ENCODE measurements around the gene PSMB11.

PSMB11 gene

GRCh38 chr14:23023022-23023794, 18.8 kb upstream of the PSMB11 start:
- in situ Hi-C loops (cut with HindIII; ENCODE audit: low sequenced_read_pairs): no loop called here
- no peak overlapping the region for H3K4me3 ChIP-seq (ENCODE audit: low read depth, low read length)
- TF ChIP-seq, protein P1, sequence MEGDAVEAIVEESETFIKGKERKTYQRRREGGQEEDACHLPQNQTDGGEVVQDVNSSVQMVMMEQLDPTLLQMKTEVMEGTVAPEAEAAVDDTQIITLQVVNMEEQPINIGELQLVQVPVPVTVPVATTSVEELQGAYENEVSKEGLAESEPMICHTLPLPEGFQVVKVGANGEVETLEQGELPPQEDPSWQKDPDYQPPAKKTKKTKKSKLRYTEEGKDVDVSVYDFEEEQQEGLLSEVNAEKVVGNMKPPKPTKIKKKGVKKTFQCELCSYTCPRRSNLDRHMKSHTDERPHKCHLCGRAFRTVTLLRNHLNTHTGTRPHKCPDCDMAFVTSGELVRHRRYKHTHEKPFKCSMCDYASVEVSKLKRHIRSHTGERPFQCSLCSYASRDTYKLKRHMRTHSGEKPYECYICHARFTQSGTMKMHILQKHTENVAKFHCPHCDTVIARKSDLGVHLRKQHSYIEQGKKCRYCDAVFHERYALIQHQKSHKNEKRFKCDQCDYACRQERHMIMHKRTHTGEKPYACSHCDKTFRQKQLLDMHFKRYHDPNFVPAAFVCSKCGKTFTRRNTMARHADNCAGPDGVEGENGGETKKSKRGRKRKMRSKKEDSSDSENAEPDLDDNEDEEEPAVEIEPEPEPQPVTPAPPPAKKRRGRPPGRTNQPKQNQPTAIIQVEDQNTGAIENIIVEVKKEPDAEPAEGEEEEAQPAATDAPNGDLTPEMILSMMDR (IDR thresholded peaks at IDR 0.05; ENCODE audit: low read depth, low read length): no peak
- no peak for DNase-seq (ENCODE audit: low read depth, low spot score)

- in situ Hi-C loops (cut with HindIII; ENCODE audit: low sequenced_read_pairs): no loop called here
- DNase-seq (ENCODE audit: low read depth, low spot score): no peak
- H3K4me3 ChIP-seq (ENCODE audit: low read depth, low read length): no peak overlapping the region
- TF ChIP-seq, protein P1 (IDR thresholded peaks at IDR 0.05; ENCODE audit: low read depth, low read length): no peak
Measured at GRCh38 chr14:23023795-23024152, 18.2 kb upstream of the PSMB11 start.

GRCh38 chr14:23024612-23025075, 17.4 kb upstream of the PSMB11 start:
- no peak for DNase-seq (ENCODE audit: low read depth, low spot score)
- no peak overlapping the region for H3K4me3 ChIP-seq (ENCODE audit: low read depth, low read length)
- TF ChIP-seq, protein P1 (IDR thresholded peaks at IDR 0.05; ENCODE audit: low read depth, low read length): no peak
- in situ Hi-C loops (cut with HindIII; ENCODE audit: low sequenced_read_pairs): no loop called here

GRCh38 chr14:23025151-23025814, 16.7 kb upstream of the PSMB11 start:
- TF ChIP-seq, protein P1 (IDR thresholded peaks at IDR 0.05; ENCODE audit: low read depth, low read length): no peak
- no peak overlapping the region for H3K4me3 ChIP-seq (ENCODE audit: low read depth, low read length)
- in situ Hi-C loops (cut with HindIII; ENCODE audit: low sequenced_read_pairs): no loop called here
- no peak for DNase-seq (ENCODE audit: low read depth, low spot score)

GRCh38 chr14:23028799-23029198, 13.2 kb upstream of the PSMB11 start:
- no peak for DNase-seq (ENCODE audit: low read depth, low spot score)
- TF ChIP-seq, protein P1 (IDR thresholded peaks at IDR 0.05; ENCODE audit: low read depth, low read length): no peak

GRCh38 chr14:23030936-23031335, 11.1 kb upstream of the PSMB11 start:
- no peak for DNase-seq (ENCODE audit: low read depth, low spot score)
- H3K4me3 ChIP-seq (ENCODE audit: low read depth, low read length): no peak overlapping the region
- TF ChIP-seq, protein P1 (IDR thresholded peaks at IDR 0.05; ENCODE audit: low read depth, low read length): no peak
- in situ Hi-C loops (cut with HindIII; ENCODE audit: low sequenced_read_pairs): no loop called here

More at GRCh38 chr14:23028799-23029198, 13.2 kb upstream of the PSMB11 start:
- in situ Hi-C loops (cut with HindIII; ENCODE audit: low sequenced_read_pairs): no loop called here
- no peak overlapping the region for H3K4me3 ChIP-seq (ENCODE audit: low read depth, low read length)

Data from astrocyte of the spinal cord (primary cell).